ENCODE results near the gene HEATR5A.
"Not testable (repeated sequence)": the region's sequence is repeated elsewhere in the genome, so short reads cannot be mapped to it uniquely, and the experiment has no call there.

The HEATR5A gene

DNA sequence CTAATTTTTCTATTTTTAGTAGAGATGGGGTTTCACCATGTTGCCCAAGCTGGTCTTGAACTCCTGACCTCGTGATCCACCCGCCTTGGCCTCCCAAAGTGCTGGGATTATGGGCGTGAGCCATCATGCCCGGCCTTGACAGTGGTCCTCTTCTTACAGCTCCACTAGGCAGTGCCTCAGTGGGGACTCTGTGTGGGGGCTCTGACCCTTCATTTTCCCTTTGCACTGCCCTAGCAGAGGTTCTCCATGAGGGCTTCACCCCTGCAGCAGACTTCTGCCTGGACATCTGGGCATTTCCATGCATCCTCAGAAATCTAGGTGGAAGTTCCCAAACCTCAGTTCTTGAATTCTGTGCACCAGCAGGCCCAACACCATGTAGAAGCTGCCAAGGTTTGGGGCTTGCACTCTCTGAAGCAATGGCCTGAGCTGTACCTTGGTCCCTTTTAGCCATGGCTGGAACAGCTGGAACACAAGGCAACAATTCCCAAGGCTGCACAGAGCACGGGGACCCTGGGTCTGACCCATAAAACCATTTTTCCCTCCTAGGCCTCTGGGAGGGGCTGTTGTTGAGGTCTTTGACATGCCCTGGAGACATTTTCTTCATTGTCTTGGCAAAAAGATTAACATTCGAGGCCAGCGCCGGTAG, 90.4 kb downstream of the HEATR5A start:
- DNase-seq (ENCODE audit: low read depth in 2 of 2): not testable (repeated sequence)

DNA sequence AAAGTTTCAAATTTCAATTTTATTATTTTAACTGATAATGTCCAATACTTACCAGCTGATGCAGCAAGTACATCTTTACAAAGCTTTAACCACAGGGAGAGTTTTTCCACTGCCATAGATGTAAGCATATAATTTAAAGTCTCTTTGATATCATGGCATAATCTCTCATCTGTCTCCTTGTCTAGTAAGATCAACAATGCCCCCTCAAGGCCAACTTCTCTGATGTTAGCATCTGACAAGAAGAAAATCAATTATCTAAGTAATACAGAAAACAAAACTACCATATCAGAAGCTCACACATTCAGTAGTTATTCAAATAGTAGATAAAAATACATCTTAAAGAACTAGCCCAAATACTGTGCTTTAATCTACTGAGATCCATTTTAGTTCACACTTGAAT, 94.2 kb downstream of the HEATR5A start:
- no peak for DNase-seq (ENCODE audit: low read depth in 2 of 2)

GRCh38 chr14:31323419-31323818, 96.9 kb downstream of the HEATR5A start:
- no peak for DNase-seq (ENCODE audit: low read depth in 2 of 2)

GRCh38 chr14:31320922-31321766, 99.2 kb downstream of the HEATR5A start:
- no peak for DNase-seq (ENCODE audit: low read depth in 2 of 2)

GRCh38 chr14:31320216-31320615, 100.1 kb downstream of the HEATR5A start:
- DNase-seq (ENCODE audit: low read depth in 2 of 2): no peak

DNA sequence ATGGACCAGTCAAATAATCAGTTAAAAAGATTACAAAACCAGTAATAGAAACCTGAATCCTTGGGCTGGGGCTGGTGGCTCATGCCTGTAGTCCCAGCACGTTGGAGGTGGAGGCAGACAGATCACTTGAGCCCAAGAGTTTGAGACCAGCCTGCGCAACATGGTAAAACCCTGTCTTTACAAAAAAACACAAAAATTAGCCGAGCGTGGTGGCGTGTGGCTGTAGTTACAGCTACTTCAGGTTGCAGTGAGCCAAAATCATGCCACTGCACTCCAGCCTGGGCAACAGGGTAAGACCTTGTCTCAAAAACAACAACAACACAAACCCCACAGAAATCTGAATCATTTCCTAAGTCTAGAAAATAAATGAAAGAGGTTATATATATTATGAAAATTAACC, 100.6 kb downstream of the HEATR5A start:
- DNase-seq (ENCODE audit: low read depth in 2 of 2): no peak

DNA sequence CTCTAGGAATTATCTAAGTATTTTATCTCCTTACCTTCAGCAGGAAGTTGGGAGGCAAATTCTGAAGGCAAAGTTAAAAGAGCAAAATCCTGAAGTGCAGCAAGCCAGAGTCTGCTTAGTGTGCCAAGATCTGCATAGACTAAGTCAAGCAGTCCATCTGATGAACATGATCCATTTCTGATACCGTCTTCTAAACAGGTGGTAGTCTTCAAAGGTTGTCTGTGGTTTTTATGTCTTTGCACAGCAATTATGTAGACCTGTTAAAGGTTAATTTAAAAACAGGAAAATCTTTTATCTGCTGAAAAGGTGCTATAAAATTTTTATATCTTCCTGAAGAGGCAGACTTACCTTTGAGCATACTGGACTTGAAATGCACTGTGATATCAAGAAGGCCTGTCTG, 107.4 kb downstream of the HEATR5A start:
- no peak for DNase-seq (ENCODE audit: low read depth in 2 of 2)

- DNase-seq (ENCODE audit: low read depth in 2 of 2): not testable (repeated sequence)
Measured at GRCh38 chr14:31312370-31312769, 108.0 kb downstream of the HEATR5A start.

DNA sequence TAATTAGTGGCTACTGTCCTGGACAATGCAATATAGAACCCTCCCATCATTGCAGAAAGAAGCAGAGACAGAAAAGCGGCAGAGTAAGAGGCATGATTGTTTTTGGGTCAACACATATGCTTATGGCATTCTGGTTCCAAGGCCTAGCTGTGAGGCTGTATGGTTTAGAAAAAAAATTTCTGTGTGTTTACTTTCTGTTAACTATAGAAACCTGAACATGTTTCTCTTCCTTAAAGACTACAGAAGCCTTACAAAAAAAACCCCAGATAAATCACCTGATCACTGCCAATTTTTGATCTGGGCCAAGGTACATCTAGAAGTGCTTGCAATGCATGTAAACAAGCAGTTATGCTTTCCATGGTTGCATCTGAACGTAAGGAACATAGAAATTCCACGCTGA, 112.7 kb downstream of the HEATR5A start:
- no peak for DNase-seq (ENCODE audit: low read depth in 2 of 2)

GRCh38 chr14:31307198-31307597, 113.2 kb downstream of the HEATR5A start:
- no peak for DNase-seq (ENCODE audit: low read depth in 2 of 2)

- no peak for DNase-seq (ENCODE audit: low read depth in 2 of 2)
Measured at GRCh38 chr14:31303654-31304053, 116.7 kb downstream of the HEATR5A start.

- no peak for DNase-seq (ENCODE audit: low read depth in 2 of 2)
Measured at GRCh38 chr14:31300883-31301282, 119.5 kb downstream of the HEATR5A start.

DNA sequence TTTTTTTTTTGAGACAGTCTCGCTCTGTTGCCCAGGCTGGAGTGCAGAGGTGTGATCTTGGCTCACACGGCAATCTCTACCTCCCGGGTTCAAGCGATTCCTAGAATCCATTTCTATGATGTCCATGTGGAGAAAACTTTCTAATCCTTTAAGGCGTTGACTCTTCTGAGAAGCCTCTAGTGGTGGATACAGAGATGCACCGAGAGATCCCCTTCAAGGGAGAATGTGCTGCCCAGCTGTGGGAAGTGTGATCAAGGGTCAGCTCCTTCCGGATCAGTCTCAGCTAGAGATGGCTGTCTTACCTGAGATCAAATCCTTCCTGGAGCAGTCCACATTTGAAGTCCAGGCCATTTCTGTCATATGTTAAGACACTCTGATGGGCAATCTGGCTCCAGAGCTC, 120.1 kb downstream of the HEATR5A start:
- no peak for DNase-seq (ENCODE audit: low read depth in 2 of 2)

DNA sequence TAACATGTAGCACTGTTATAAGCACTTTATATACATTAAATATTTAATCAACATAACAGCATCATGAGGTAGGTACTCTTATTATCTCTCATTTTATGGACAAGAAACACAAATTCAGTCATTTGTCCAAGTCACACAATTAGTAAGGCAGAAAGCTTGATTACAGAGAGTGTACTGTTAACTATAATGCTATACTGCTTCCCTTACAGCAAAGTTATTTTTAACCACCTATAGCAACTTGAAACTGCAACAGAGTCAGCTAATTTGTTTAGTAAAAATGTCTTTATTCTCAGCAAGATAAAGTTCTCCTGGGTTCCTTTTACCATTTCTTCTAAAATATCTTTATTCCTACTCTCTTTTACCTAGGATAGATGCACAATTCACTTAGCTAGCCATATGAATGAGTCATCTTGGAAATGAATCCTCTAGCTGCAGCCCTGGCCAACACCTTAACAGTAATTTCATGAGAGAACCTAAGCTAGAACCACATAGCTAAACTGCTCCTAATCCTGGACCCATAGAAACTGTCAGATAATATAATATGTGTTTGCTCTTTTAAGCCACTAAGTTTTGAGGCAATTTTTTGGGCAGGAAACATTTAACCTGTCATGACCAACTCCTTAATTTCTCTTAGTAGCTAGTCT, 122.5 kb downstream of the HEATR5A start:
- no peak for DNase-seq (ENCODE audit: low read depth in 2 of 2)

DNA sequence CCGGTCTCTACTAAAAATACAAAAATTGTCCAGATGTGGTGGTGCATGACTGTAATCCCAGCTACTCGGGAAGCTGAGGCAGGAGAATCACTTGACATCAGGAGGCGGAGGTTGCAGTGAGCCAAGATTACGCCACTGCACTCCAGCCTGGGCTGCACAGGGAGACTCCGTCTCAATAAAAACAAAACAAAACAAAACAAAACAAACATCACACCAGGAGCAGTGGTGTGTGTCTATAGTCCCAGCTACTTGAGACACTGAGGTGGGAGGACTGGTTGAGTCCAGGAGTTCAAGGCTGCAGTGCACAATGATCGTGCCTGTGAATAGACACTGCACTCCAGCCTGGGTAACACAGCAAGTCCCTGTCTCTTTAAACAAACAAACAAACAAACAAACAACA, 123.2 kb downstream of the HEATR5A start:
- no peak for DNase-seq (ENCODE audit: low read depth in 2 of 2)

- DNase-seq (ENCODE audit: low read depth in 2 of 2): no peak
Measured at GRCh38 chr14:31294746-31295405, 125.5 kb downstream of the HEATR5A start.

DNA sequence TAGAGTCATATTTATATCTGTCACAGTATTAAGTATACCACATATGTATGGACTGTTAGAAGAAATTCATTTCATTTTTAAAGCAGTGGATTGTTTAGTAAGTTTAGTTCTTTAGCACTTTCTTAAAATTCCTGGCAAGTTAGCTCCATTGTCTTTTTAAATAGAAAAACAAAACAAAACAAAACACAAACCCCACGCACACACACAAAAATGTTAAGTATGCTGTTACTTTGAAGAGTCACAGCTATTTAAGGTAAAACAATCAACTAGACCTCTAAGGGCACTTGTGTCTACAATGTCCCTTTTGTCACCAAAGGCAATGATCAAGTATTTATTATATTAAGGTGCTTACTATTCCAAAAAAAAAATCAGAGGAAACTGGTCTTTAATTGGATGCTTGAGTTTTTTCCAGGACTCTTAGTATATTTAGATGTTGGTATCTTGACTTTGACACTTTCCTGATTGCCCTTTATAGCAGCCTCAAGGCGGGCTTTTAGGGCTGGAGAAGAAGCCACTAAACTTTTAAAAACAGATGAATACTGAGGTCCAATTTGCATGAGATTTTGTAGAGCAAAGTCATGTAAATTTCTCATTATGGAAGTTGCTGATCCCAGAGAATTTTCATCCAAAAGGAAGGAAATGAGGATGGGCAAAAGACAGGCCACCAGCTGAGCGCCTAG, 127.3 kb downstream of the HEATR5A start:
- no peak for DNase-seq (ENCODE audit: low read depth in 2 of 2)

DNA sequence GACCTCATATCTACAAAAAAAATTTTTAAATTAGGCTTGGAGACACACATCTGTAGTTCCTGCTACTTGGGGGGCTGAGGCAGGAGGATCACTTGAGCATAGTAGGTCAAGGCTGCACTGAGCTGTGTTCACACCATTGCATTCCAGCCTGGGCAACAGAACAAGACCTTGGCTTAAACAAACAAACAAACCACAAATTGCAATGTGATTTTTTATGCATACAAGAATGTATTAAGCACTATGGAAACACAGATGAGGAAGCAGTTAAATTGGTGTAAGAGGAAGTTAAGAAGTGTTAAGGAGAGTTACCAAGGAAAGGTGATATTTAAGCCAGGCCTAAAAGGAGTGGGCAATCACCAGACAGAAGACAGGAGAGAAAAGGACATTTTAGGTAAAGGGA, 129.1 kb downstream of the HEATR5A start:
- no peak for DNase-seq (ENCODE audit: low read depth in 2 of 2)

- DNase-seq (ENCODE audit: low read depth in 2 of 2): no peak
Measured at GRCh38 chr14:31287294-31287972, 132.9 kb downstream of the HEATR5A start.

DNA sequence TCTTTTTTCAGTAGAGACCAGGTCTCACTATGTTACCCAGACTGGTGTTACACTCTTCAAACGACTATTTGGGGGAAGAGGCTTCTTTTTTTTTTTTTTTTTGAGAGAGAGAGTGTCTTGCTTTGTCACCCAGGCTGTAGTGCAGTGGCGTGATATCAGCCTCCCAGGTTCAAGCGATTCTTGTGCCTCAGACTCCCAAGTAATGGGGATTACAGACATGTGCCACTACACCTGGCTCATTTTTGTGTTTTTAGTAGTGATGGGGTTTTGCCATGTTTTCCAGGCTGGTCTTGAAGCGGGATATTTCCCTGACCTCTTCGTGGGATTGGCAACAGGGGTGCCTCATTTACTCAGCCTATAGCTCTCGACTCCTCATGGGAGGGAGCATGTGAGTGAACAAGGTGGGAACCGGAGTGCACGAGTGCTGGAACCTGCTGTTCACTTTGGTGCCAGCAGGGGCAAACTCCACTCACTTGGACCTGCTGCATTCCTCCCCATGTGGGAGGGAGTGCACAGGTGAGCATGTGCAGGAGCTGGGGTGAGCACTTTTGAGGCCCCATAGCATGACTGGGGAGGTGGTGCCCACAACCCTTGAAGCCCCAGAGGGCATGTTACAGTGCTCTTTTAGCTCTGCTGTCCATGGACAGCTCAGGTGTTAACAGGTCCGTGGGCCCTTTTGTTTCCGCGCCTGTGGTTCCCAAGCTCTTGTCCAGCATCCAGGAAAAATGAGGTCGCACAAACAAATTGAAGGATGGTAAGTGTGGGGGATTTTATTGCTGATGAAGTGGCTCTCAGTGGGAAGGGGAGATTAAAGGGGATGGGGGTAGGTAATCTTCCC, 133.7 kb downstream of the HEATR5A start:
- peak in 1 of 2 donors; percentile 4 for DNase-seq (ENCODE audit: low read depth in 2 of 2)
